NT2/D1 (cell line): ENCODE results near the gene HDAC7.

Source experiments
- DNase-seq: peaks from one replicate; pipeline ENCODE4 v3.0.0-alpha.2; 2011; ENCODE audit warnings: low read depth, low spot score
- H3K27me3 ChIP-seq: 2 replicates; pipeline ENCODE4 v1.6.0; 2011; ENCODE audit warnings: mild to moderate bottlenecking; ENCODE audit not compliant: insufficient read length, insufficient read depth
- H3K36me3 ChIP-seq: 2 replicates; pipeline ENCODE4 v1.6.1; 2011; ENCODE audit warnings: mild to moderate bottlenecking, low read length, mixed read lengths; ENCODE audit not compliant: insufficient read depth, insufficient read length
- H3K4me1 ChIP-seq: 2 replicates; pipeline ENCODE4 v1.5.1; 2011; ENCODE audit not compliant: insufficient read depth, insufficient read length
- H3K4me3 ChIP-seq: 2 replicates; pipeline ENCODE4 v1.5.1; 2011; ENCODE audit warnings: low read depth; ENCODE audit not compliant: insufficient read length
- H3K9ac ChIP-seq: 2 replicates; pipeline ENCODE4 v1.6.0; 2011; ENCODE audit warnings: low read depth; ENCODE audit not compliant: insufficient read length
- H3K9me3 ChIP-seq: 2 replicates; pipeline ENCODE4 v1.5.1; 2011; ENCODE audit warnings: mild to moderate bottlenecking, low read length; ENCODE audit not compliant: insufficient read depth
- SUZ12 ChIP-seq: IDR thresholded peaks from 2 replicates; pipeline ENCODE4 v1.6.1; 2011; ENCODE audit not compliant: insufficient read length, insufficient read depth; ENCODE audit errors: extremely low read depth
- YY1 ChIP-seq: IDR thresholded peaks from 2 replicates; pipeline ENCODE4 v1.6.1; 2011; ENCODE audit not compliant: insufficient read length, insufficient read depth
- ZNF274 ChIP-seq: IDR thresholded peaks from 2 replicates; pipeline ENCODE4 v1.6.1; 2011; ENCODE audit warnings: mild to moderate bottlenecking, low read depth, low read length

HDAC7 gene

GRCh38 chr12:47767216-47767724 is 52.4 kb downstream of the HDAC7 start:
- TF ChIP-seq SUZ12, result no peak
- TF ChIP-seq ZNF274, result no peak
- no peak for TF ChIP-seq YY1
- no peak overlapping the region for H3K9ac ChIP-seq
- H3K4me3 ChIP-seq, result no peak overlapping the region
- H3K27me3 ChIP-seq, result peaks cover 5% of the 10 kb centered on the region
- H3K36me3 ChIP-seq, result no peaks in the 10 kb centered on the region
- H3K4me1 ChIP-seq, result peaks cover 19% of the 10 kb centered on the region
- H3K9me3 ChIP-seq, result no peaks in the 10 kb centered on the region
- DNase-seq, result peak; percentile 39

GRCh38 chr12:47766502-47767215 is 53.0 kb downstream of the HDAC7 start:
- Histone ChIP-seq H3K9me3 (no peaks in the 10 kb centered on the region), H3K27me3 (no peaks in the 10 kb centered on the region), H3K9ac (no peak overlapping the region), H3K4me1 (peaks cover 19% of the 10 kb centered on the region), H3K36me3 (no peaks in the 10 kb centered on the region), H3K4me3 (no peak overlapping the region)
- no peak for DNase-seq
- TF ChIP-seq YY1 (no peak), ZNF274 (no peak), SUZ12 (no peak)

DNA sequence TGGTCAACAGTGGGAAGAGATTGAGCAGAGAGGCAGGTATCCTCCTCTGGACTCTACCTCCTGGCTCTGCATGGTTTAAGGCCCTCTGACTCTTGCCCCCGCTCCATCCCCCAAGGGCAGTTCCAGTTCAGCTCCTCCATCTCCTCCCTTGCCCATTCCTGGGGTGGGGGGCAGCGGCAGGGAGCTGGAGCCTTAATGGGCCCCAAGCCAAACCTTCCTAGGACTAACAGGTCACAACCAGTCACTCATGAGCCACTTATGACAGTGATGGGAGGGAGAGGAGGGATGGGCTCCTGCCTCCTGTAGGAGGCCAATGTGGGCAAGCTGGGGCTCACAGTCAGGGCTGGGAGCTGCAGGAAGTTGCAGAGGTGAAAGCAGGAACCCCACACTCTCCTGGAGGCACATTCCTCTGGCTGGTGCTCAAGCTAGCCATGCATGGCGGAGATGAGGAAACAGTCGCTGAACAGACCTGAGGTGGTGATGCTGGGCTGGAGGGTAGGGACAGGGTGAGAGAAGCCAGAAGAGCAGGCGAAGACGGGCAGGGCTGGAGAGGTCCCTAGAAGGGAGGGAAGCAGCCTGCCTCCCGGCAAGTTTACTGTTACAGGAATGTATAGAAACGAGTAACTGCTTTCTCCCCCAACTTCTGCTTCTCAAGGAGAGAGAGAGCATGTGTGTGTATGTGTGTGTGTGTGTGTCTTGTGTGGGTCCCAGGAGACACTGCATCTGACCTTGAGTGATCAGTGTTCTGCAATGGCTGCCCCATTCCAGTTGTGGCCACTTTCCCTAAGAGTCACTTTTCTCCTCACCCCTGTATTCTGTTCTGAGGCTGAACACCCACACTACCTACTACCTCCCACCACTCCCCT is 56.0 kb downstream of the HDAC7 start:
- Histone ChIP-seq H3K36me3 (no peaks in the 10 kb centered on the region), H3K4me3 (no peak overlapping the region), H3K4me1 (peaks cover 18% of the 10 kb centered on the region), H3K9ac (no peak overlapping the region), H3K9me3 (no peaks in the 10 kb centered on the region), H3K27me3 (no peaks in the 10 kb centered on the region)
- no peak for DNase-seq
- no peak for TF ChIP-seq SUZ12
- TF ChIP-seq ZNF274, result no peak
- TF ChIP-seq YY1, result no peak

GRCh38 chr12:47762850-47763465 is 56.7 kb downstream of the HDAC7 start:
- Histone ChIP-seq H3K4me1 (peaks cover 17% of the 10 kb centered on the region), H3K36me3 (no peaks in the 10 kb centered on the region), H3K27me3 (peaks cover 5% of the 10 kb centered on the region), H3K4me3 (no peak overlapping the region), H3K9me3 (no peaks in the 10 kb centered on the region), H3K9ac (no peak overlapping the region)
- DNase-seq, result no peak
- TF ChIP-seq YY1 (no peak), ZNF274 (no peak), SUZ12 (no peak)

DNA sequence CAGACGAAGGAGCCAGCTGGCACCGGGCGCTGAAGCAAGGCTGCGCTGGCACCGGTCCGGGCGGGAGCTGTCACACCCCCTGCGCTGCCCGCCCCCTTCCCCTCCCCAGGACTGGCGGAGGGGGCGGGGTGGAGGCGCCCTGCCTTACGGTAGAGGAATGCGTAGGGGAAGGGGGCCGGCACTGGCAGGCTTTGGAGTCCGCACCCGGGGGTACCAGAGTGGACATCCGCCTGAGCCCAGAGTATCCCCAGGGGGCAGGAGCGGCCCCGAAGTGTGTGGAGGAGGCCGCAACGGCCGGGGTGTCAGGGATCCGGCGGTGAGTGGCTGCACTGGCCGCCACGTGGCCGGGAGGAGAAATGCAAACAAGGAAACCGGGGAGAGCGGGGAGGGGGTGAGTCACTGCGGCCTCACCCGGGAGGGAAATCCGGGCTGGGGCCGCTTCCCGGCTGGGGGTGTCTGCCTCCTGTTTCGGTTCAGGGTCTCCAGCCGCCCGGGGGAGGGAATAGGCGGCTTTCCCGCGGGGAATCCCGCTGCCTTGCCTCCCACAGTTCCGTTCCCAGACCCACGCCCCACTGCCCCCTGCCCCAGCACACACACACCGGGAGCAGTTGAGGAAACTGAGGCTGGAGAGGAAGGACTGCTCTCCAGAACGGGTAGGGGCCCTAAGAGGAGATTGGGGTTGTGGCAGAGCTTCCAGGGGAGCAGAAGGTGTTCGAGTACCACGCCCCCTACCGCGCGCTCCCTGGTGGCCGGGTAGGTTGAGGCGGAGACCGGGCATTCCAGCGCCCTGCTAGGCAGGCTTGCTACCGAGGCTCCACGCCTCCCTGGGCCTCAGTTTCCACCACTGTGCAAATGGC is 60.6 kb downstream of the HDAC7 start, which contains the start of gene RAPGEF3:
Gene RAPGEF3 (minus strand): TSS at position 47 of the 857 bp plus-strand sequence. CDS start 324 bp downstream, outside the sequence.
- Histone ChIP-seq H3K27me3 (peaks cover 15% of the 10 kb centered on the region), H3K9me3 (no peaks in the 10 kb centered on the region), H3K4me1 (peaks cover 22% of the 10 kb centered on the region), H3K9ac (peak within 1 kb of the TSS; percentile 77), H3K4me3 (peak within 1 kb of the TSS; percentile 45), H3K36me3 (no peaks in the 10 kb centered on the region)
- TF ChIP-seq ZNF274 (no peak), SUZ12 (no peak), YY1 (no peak)
- peak; percentile 42 for DNase-seq

GRCh38 chr12:47758584-47758833 is 61.2 kb downstream of the HDAC7 start:
- peaks cover 22% of the 10 kb centered on the region for H3K4me1 ChIP-seq

More at GRCh38 chr12:47758584-47758833, 61.2 kb downstream of the HDAC7 start:
- DNase-seq, result no peak
- no peak for TF ChIP-seq SUZ12
- no peak for TF ChIP-seq YY1
- no peak for TF ChIP-seq ZNF274
- Histone ChIP-seq H3K9me3 (no peaks in the 10 kb centered on the region), H3K4me3 (peak overlapping the region; percentile 45), H3K9ac (peak overlapping the region; percentile 77), H3K36me3 (no peaks in the 10 kb centered on the region), H3K27me3 (peaks cover 15% of the 10 kb centered on the region)
